ENCODE measurements around the gene GORASP1. TPM values are rescaled to one million over a fixed set of nuclear protein-coding genes. Genes with fewer than 3 reads are reported as not detected.

Gene GORASP1
- total and polyA plus RNA-seq, 4 donors: 11.8 to 39.4 (median 19.3) TPM

GRCh38 chr3:39148435-39149058 is 41.1 kb upstream of the GORASP1 start:
- Histone ChIP-seq H3K9me3 (ENCODE audit: control insufficient read depth in 4 of 4, low read length in 3 of 4) (no peaks in the 10 kb centered on the region), H3K4me3 (ENCODE audit: low read depth in 1 of 3, low read length in 3 of 3) (peak overlapping the region in 1 of 3 donors; percentile 3), H3K36me3 (ENCODE audit: control insufficient read depth in 4 of 4, insufficient read depth in 3 of 4, low read depth in 1 of 4, low read length in 3 of 4) (peaks cover 12 to 34% (median 23%) of the 10 kb centered on the region in 4 donors), H3K27ac (ENCODE audit: low read depth in 1 of 2, low read length in 2 of 2) (peak overlapping the region; percentile 59 to 78), H3K9ac (ENCODE audit: low read depth in 1 of 2, low read length in 2 of 2) (no peak overlapping the region), H3K27me3 (ENCODE audit: control insufficient read depth in 4 of 4, insufficient read depth in 4 of 4, low read length in 3 of 4) (no peaks in the 10 kb centered on the region), H3K4me1 (ENCODE audit: control insufficient read depth in 4 of 4, insufficient read depth in 4 of 4, low read length in 3 of 4) (peaks cover 27 to 65% (median 54%) of the 10 kb centered on the region in 4 donors)
- TF ChIP-seq TAF1 (conservative IDR thresholded peaks at IDR 0.05): no peak
- TF ChIP-seq REST (IDR thresholded peaks at IDR 0.05): no peak
- no peak for TF ChIP-seq CTCF (IDR thresholded peaks at IDR 0.05; ENCODE audit: low read depth, low read length, missing input control)
- no peak for TF ChIP-seq YY1 (IDR thresholded peaks at IDR 0.05)
- TF ChIP-seq ZBTB33 (IDR thresholded peaks at IDR 0.05): no peak
- TF ChIP-seq HNF4G (IDR thresholded peaks at IDR 0.05): no peak
- no peak for TF ChIP-seq FOXA1 (IDR thresholded peaks at IDR 0.05)
- TF ChIP-seq HNF4A (conservative IDR thresholded peaks at IDR 0.05): no peak
- TF ChIP-seq NR2F2 (IDR thresholded peaks at IDR 0.05): no peak
- TF ChIP-seq RAD21 (IDR thresholded peaks at IDR 0.05): no peak
- no peak for TF ChIP-seq GABPA (IDR thresholded peaks at IDR 0.05 in 1 of 2, conservative IDR thresholded peaks at IDR 0.05 in 1 of 2)
- no peak for TF ChIP-seq RXRA (IDR thresholded peaks at IDR 0.05)
- no peak for TF ChIP-seq EGR1 (IDR thresholded peaks at IDR 0.05; ENCODE audit: low read depth in 2 of 2)
- no peak for TF ChIP-seq MAX (IDR thresholded peaks at IDR 0.05)
- TF ChIP-seq FOXA2 (IDR thresholded peaks at IDR 0.05): no peak
- no peak for TF ChIP-seq SP1 (IDR thresholded peaks at IDR 0.05)
- TF ChIP-seq ATF3 (IDR thresholded peaks at IDR 0.05): no peak
- TF ChIP-seq JUND (IDR thresholded peaks at IDR 0.05): no peak
- DNase-seq (ENCODE audit: low spot score): peak; percentile 35
- WGBS: 56% methylated on average over 9 of the region's 9 CpGs
